HG02610 (cell line): ENCODE results near the gene EMC9.

Experiments
- ATAC-seq: cut with Tn5 transposase; IDR thresholded peaks from one replicate; pipeline ENCODE4 v1.9.1; 2021; ENCODE audit warnings: mild to moderate bottlenecking, moderate library complexity; ENCODE audit not compliant: unreplicated experiment

The EMC9 gene

DNA sequence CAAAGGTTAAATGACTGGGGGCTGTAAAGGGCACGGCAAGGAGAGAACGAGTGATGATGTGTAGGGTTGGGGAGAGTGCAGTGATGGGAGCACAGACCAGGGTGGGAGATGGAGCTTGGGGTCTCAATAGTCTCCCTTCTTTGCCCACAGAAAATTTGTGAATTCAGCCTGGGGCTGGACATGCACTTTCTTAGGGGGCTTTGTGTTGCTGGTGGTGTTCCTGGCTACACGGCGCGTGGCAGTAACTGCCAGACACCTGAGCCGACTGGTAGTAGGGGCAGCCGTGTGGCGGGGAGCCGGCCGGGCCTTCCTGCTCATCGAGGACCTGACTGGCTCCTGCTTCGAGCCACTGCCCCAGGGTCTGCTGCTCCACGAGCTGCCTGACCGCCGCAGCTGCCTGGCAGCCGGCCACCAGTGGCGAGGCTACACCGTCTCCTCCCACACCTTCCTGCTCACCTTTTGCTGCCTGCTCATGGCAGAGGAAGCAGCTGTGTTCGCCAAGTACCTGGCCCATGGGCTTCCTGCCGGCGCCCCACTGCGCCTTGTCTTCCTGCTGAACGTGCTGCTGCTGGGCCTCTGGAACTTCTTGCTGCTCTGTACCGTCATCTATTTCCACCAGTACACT, 9.2 kb downstream of the EMC9 start:
- no peak for ATAC-seq

DNA sequence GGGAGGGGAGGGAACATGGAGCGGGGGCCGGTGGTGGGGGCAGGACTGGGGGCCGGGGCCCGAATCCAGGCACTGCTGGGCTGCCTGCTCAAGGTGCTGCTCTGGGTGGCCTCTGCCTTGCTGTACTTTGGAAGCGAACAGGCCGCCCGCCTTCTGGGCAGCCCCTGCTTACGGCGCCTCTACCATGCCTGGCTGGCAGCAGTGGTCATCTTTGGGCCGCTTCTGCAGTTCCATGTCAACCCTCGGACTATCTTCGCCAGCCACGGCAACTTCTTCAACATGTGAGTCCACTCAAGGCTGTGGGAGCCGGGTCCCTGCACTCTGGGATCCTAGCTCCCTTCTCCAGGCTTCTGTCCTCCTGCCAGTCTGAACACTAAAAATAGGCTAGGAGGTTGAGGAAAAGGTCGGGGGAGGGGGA, 9.8 kb downstream of the EMC9 start:
- ATAC-seq, result no peak

DNA sequence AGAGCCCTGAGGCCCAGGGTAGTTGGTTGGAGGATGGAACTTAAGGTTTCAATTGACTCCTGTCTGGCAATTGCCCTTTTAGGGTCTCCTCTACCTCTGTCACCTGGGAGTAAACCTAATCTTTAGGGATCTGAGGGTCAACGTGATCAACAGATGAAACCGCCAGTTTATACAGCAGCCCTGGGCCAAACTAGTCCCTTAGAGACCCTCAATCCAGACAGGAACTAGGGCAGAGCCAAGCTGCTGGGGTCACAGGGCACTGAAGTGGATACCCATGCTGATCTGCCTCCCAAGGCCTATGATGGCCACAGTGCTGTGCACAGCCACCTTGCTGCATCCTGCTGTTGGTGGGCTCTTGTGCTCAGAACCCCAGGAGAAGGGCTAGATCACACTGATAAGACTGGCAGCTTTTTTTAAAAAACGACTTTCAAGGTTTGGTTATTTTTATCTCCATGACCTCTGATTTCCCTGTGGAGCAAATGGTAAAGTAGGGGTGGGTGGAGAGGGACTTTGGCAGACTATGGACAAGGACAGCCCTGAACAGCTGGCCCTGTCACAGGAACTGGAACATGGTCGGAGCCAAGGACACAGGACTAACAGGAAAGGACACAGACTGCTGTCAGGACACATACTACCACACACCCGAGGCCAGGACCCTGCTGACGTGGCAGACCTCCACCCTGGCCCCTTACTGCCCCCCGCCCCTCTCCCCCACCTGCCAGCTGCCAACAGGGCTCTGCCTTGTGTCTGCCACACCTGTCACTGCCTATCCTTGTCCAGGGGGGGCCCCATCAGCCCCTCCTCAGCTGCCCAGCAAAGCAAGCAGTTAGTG, 10.5 kb downstream of the EMC9 start:
- no peak for ATAC-seq

DNA sequence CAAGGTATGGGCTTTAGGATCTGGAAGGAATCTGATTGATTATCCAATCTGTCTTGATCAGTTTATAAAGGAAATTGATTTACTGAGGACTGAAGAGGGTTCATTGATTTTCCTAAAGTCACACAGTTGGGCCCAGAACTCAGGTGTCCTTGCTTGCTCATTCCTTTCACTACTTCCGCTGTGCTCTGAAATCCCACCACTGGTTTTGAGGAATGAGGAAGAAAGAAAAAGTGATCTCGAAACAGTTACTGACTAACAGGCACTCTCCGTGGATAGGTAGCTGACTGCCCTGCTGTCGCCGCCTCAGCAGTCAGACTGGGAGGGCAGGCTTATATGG, 11.0 kb downstream of the EMC9 start, which contains the start of gene FITM1:
FITM1 (plus strand) TSS at position 280 of the 337 bp plus-strand sequence. CDS start 905 bp downstream, outside the sequence.
- ATAC-seq, result no peak

DNA sequence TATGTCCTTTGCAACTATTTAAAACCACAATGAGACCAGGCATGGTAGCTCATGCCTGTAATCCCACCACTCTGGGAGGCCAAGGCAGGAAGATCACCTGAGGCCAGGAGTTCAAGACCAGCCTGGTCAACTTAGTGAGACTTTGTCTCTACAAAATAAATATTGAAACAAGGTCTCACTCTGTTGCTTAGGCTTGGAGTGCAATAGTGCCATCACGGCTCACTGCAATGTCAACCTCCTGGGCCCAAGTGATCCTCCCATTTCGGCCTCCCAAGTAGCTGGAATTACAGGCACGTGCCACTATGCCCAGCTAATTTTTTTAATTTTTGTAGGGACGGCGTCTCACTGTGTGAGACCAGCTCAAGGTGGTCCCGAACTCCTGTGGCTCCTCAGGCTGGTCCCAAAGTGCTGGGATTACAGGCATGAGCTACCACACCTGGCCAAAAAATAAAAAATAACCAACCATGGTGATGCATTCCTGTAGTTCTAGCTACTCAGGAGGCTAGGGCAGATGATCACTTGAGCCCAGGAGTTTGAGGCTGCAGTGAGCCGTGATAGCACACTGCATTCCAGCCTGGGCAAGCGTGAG, 11.9 kb downstream of the EMC9 start:
- ATAC-seq, result no peak

DNA sequence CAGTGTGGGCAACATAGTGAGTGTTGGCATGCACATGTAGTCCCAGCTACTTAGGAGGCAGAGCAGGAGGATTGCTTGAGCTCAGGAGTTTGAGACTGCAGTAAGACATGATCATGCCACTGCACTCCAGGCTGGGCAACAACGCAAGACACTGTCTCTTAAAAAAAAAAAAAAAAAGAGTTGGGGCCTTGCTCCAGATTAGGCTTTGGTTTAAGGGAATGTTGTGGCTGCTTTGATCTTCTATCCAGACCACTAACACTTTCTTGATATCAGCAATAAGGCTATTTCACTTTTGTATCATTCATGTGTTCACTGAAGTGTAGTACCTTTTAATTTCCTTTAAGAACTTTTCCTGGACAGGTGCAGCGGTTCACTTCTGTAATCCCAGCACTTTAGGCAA, 13.7 kb downstream of the EMC9 start:
- no peak for ATAC-seq

DNA sequence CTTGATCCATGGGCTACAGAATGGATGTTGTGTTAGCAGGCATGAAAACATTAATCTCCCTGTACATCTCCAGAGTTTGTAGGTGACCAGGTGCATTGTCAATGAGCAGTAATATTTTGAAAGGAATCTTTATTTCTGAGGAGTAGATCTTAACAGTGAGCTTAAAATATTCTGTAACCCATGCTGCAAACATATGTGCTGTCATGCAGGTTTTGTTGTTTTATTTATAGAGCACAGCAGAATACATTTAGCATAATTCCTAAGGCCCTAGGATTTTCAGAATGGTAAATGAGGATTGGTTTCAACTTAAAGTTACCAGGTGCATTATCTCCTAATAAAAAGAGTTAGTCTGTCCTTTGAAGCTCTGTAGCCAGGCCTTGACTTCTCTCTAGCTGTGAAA, 14.5 kb downstream of the EMC9 start:
- ATAC-seq, result no peak

DNA sequence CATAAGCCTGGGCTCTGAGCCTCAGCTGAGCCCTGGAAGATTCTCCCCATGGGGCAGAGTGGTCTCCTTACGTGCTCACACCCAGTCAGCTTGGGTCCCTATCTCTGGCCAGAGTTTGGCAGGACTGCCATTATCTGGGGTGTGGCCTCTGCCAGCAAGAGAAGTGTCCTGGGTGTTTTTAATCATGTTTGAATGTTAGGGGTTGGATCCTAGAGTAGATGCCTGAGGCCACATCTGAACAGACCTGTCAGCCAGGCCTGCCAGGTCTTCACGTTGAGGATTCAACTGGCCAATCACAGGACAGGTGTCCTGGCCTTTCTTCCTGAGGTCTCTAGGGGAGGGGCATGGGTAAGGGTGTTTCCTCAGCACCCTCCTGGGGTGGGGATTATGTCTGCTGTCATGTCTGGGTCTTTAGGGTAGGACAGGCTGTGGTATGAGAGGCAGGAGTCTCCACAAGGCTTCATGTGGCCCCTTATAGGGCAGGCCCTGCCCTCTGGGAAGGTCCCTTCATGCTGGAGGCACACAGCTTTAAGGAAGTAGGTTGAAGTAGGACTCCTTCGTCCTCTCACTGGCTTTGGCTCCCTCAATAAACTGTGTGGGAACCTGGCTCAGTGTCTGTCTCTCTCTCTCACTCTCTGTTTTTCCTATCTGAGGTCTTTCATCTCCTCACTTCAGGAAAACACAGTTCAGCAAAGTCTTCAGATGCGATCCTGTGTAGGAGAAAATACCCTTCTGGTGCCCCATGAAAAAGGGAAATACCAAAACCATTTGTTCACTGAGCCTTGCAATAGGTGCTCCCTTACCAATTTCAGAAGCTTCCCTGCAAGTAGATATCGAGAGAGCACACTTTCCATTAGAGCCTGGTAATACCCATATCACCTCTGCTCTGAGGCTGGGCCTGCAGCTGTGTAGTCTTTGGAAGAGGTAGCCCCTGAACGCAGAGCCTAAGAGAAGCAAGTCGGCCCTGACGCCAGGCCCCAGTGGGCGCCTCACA, 17.7 kb downstream of the EMC9 start:
- ATAC-seq, result peak; percentile 81

DNA sequence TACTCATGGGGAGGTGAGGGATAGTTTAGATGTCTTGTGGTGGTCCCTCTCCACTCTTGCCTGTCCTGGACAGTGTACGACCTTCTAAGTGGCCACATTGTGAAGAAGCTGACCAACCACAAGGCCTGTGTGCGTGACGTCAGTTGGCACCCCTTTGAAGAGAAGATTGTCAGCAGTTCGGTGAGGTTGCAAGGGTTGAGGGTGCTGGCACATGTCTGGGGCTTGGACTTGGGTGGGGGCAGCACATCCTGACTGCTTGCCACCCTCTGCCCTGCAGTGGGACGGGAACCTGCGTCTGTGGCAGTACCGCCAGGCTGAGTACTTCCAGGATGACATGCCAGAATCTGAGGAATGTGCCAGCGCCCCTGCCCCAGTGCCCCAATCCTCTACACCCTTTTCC, 18.5 kb downstream of the EMC9 start:
- ATAC-seq, result no peak

DNA sequence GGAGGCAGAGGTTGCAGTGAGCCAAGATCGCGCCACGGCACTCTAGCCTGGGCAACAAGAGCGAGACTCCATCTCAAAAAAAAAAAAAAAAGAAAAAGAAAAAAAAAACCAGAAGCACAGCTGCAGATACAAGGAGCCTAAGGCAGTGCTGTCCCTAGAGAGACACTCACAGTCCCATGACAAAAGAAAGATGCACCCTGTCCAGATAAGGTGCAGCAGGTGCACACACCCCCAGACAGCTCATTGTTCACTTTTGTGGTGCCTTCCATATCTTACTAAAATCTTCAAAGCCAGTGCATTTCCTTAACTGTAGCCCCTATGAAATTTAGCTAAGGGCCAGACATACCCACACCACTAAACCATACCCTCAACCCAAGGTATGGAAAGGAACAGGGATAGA, 19.0 kb downstream of the EMC9 start:
- ATAC-seq, result no peak

DNA sequence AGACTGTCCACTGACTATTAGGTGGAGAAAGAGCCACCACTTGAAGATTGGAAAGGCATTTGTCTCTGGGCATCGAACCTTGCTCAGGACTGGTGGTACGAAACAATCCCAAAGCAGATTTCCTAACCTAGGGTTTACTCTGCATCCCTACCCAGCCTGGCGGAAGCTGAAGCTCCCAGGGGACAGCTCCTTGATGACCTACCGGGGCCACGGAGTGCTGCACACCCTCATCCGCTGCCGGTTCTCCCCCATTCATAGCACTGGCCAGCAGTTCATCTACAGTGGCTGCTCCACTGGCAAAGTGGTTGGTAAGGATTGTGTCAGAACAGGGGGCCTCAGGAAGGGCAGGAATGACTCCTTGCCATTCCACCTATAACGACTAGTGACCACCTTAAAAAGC, 20.2 kb downstream of the EMC9 start:
- ATAC-seq, result no peak

DNA sequence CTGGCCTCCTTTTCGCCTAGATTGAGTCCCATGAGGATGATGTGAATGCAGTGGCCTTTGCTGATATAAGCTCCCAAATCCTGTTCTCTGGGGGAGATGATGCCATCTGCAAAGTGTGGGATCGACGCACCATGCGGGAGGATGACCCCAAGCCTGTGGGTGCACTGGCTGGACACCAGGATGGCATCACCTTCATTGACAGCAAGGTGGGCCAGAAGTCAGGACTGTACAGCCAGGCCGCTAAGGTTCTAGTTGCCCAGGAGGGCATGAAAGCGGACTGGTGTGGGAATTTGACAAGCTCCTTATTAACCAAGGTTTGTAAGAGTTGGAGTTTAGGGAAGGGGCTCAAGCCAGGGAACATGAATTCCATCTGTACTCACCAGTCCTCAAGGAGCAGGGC, 21.7 kb downstream of the EMC9 start:
- ATAC-seq, result no peak

DNA sequence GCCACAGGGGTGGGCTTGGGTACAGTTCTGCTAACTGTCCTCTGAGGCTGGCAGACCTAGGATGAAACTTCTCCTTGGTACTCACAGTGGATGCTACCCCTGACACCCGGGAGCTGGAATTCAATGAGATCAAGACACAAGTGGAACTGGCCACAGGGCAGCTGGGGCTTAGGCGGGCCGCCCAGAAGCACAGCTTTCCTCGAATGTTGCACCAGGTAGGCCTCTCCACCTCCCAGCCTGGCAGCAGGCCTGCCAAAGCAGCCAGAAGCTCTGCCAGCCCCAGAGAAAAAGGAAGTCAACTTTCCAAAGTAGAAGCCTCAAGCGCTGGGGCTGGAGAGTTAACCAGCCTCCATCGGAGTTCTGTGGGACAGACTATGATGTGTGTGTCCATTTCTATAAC, 24.2 kb downstream of the EMC9 start:
- ATAC-seq, result no peak

DNA sequence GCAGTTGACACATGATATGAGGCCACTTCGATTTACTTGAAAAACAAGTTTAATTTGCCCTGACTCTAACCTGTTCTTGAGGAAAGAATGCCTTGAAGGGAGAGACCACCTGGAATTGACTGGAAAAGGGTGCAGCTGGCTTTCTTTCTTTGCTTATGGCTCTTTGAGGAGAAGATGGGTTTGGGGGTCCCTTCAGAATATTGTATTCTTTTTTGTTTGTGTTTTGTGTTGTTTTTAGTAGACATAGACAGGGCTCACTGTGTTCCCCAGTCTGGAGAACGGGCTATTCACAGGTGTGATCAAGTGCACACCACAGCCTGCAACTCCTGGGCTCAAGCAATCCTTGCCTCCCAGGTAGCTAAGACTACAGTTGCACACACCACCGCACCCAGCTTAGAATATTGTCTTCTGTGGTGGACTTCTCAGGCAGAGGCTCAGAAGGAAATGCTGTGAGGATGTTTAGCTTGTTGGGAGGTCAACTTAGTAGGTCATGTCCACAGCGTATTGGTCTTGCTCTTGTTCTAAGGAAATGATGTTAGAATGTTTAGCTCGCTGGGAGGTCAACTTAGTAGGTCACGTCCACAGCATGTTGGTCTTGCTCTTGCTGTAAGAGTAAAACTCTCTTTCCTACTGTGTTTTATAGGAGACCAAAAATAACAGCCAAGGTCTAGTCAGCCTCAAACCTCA, 25.1 kb downstream of the EMC9 start:
- ATAC-seq, result no peak

DNA sequence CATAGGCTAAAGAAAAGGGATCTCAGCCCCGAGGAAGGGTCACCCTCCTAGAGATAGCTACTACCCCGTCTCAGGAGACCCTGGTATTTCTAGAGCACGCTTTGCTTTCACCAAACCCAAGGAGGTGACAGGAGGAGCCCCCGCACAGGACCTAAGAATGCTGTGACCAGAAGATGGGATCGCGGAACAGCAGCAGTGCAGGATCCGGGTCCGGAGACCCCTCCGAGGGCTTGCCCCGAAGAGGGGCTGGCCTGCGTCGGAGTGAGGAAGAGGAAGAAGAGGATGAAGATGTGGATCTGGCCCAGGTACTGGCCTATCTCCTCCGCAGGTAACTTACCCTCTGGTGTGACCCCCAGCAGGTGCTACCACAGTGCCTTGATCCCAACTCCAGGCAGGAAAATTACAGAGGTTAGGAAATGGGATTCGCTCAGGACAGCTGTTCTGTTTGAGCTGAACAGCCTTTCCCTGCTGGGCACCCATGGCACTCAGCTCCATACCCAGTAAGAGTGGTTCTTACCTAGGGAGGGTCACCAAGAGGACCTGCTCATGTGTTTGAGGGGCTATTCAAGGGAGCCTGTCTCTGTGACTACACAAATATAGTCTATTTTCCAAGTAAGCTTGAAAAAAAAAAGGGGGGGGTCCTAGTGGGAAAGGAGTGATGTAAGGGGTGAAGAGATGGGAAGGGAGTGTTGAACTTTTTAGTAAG, 25.8 kb downstream of the EMC9 start:
- no peak for ATAC-seq

DNA sequence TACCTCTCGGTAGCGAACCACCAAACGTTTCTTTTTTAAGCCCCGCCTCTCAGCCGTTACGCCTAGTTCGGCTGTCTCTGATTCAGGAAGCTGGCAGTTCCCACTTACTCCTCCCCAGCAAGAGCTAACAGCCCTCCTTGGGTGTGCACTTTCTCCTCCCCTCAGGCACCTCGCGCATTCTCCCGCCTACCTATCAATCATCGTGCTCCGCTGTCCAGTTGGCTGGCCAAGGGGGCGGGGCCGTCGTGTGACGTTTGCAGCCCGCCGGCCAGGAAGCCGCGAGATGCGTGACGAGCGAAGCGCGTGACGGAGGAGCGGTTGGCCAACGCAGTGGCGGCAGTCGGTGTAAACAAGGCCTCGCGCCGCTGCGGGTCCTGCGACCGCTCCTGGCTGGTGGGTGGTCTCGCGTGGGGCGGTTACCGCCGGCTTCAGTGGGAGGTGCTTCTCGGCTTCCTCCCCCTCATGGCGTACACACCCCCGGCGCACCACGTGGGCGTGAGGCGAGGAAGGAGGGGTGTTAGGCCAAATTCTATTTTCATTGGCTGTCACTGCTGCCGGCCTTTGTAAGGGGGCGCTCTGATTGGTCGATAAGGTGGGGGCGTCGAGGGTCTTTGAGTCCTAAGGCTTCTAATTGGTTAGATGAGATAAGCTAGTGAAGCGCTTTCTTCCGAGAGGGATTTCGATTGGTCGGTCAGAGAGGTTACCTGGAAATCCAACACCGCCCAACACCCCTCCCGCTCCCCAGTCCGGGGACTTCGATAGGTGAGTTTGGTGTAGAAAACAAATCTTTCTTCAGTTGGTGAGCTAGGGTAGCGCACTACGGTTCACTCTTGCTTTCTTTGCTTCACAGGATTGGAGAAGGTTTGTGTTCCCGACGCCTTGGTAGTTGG, 26.6 kb downstream of the EMC9 start, which contains the start of the genes DCAF11 and NRL:
DCAF11 (plus strand) TSS at position 246 of the 890 bp plus-strand sequence. CDS start 818 bp downstream, outside the sequence.
NRL (minus strand) TSS at position 418 of the 890 bp plus-strand sequence. CDS start 32,101 bp downstream, outside the sequence.
- ATAC-seq, result peak; percentile 87

DNA sequence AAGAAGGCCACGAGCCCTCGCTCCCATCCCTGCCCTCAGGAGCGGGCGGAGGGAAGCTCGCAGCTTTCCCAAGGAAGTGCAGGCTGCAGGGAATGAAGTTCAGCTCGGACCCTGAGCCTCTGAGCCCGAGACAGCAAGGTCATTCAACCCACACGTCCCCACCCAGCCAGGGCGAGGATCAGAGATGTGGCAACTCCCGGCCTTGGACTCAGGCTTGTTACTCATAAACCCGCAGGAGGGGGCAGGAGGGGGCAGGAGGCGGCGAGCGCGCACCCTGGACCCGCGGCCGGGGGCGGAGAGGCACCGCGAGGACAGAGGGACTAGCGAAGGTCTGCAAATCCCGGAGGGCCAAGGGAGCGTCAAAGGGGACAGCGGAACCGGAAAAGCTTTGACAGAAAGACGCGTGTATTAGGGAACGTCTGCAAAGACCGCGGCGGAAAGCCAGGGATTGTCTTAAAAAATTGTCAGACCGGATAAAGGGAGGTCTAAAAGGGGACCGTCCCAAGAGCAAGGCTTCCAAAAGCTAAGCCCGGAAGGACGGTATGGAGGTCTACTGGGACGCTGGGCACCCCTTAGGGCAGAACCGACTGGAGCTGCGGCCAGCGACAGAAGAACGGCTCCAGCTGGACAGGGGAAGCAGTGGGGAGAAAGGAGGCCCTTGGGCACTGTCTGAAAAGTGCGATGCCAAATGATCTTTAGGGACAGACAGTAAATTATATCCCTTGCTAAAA, 27.4 kb downstream of the EMC9 start:
- ATAC-seq, result peak; percentile 21

DNA sequence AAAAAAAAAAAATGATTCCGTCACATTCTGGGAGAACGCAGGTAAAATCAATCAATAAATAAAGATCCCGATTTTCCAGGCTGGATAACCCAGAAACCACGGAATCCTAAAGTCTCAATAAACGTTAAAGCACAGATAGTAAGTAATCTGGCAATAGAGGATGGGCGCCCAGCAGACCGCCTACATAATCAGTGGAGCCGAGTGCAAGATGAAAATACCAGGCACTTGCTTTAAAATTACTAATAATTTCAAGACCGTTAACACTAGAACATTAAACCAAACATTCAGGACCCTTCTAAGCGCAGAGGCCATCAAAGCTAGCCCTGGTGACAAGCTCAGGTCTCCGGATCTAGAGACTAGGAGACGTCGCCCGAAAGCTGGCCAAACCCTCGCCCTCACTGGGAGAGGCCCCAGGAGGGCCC, 28.0 kb downstream of the EMC9 start:
- no peak for ATAC-seq
